Mucosa of rectum (tissue), 2 donors: ENCODE measurements around the gene ZC3H18.

ENCODE experiments used
- H3K27ac ChIP-seq, 2 donors: one replicate each; pipeline ENCODE4 v1.7.0; 2013; ENCODE audit warnings: inconsistent platforms in 2 of 2, low read depth in 2 of 2, low read length in 2 of 2
- H3K27me3 ChIP-seq, 2 donors: one replicate each; pipeline ENCODE4 v1.7.0; 2013; ENCODE audit warnings: low read length in 2 of 2; ENCODE audit not compliant: control insufficient read depth in 2 of 2, insufficient read depth in 2 of 2
- H3K36me3 ChIP-seq, 2 donors: one replicate each; pipeline ENCODE4 v1.7.0; 2013; ENCODE audit warnings: low read length in 2 of 2; ENCODE audit not compliant: control insufficient read depth in 2 of 2, insufficient read depth in 2 of 2
- H3K4me1 ChIP-seq, 2 donors: one replicate each; pipeline ENCODE4 v1.7.0; 2013; ENCODE audit warnings: low read length in 2 of 2, mild to moderate bottlenecking in 1 of 2; ENCODE audit not compliant: control insufficient read depth in 2 of 2, insufficient read depth in 2 of 2
- H3K4me3 ChIP-seq, 2 donors: one replicate each; pipeline ENCODE4 v1.7.0; 2013; ENCODE audit warnings: low read length in 2 of 2
- H3K9ac ChIP-seq, 2 donors: one replicate each; pipeline ENCODE4 v1.7.0; 2013; ENCODE audit warnings: low read length in 2 of 2, low read depth in 1 of 2, mild to moderate bottlenecking in 1 of 2
- H3K9me3 ChIP-seq, 2 donors: one replicate each; pipeline ENCODE4 v1.7.0; 2013; ENCODE audit warnings: low read length in 2 of 2; ENCODE audit not compliant: control insufficient read depth in 2 of 2
- donor health status: healthy.
- donor health status: Normal muscosa, but diverticular disease.

The ZC3H18 gene

GRCh38 chr16:88527186-88527936 is 42.8 kb upstream of the ZC3H18 start:
- Histone ChIP-seq H3K36me3 (no peaks in the 10 kb centered on the region), H3K27ac (no peak overlapping the region), H3K4me1 (peaks cover 6 to 9% of the 10 kb centered on the region in 2 donors), H3K9me3 (no peaks in the 10 kb centered on the region), H3K9ac (no peak overlapping the region), H3K4me3 (no peak overlapping the region), H3K27me3 (no peaks in the 10 kb centered on the region)

GRCh38 chr16:88527937-88528743 is 42.1 kb upstream of the ZC3H18 start:
- no peak overlapping the region for H3K4me3 ChIP-seq
- H3K27me3 ChIP-seq = no peaks in the 10 kb centered on the region
- H3K9me3 ChIP-seq = no peaks in the 10 kb centered on the region
- no peaks in the 10 kb centered on the region for H3K36me3 ChIP-seq
- no peak overlapping the region for H3K27ac ChIP-seq
- H3K4me1 ChIP-seq = peaks cover 6 to 9% of the 10 kb centered on the region in 2 donors
- H3K9ac ChIP-seq = no peak overlapping the region

- Histone ChIP-seq H3K9me3 (no peaks in the 10 kb centered on the region), H3K27me3 (no peaks in the 10 kb centered on the region), H3K27ac (no peak overlapping the region), H3K4me1 (peaks cover 6 to 9% of the 10 kb centered on the region in 2 donors), H3K9ac (no peak overlapping the region), H3K36me3 (no peaks in the 10 kb centered on the region), H3K4me3 (no peak overlapping the region)
These were observed 41.3 kb upstream of the ZC3H18 start for GRCh38 chr16:88528902-88529318.

- Histone ChIP-seq H3K4me1 (peaks cover 6 to 9% of the 10 kb centered on the region in 2 donors), H3K36me3 (no peaks in the 10 kb centered on the region), H3K27ac (no peak overlapping the region)
These were observed 40.6 kb upstream of the ZC3H18 start for GRCh38 chr16:88529596-88529995.

GRCh38 chr16:88530051-88530857 is 39.9 kb upstream of the ZC3H18 start:
- H3K27ac ChIP-seq = no peak overlapping the region
- no peak overlapping the region for H3K9ac ChIP-seq
- H3K4me3 ChIP-seq = no peak overlapping the region
- H3K27me3 ChIP-seq = no peaks in the 10 kb centered on the region
- H3K36me3 ChIP-seq = no peaks in the 10 kb centered on the region
- peaks cover 8 to 14% of the 10 kb centered on the region in 2 donors for H3K4me1 ChIP-seq
- no peaks in the 10 kb centered on the region for H3K9me3 ChIP-seq

More at GRCh38 chr16:88529596-88529995, 40.6 kb upstream of the ZC3H18 start:
- Histone ChIP-seq H3K9ac (no peak overlapping the region), H3K9me3 (no peaks in the 10 kb centered on the region), H3K27me3 (no peaks in the 10 kb centered on the region), H3K4me3 (no peak overlapping the region)

GRCh38 chr16:88530858-88531203 is 39.4 kb upstream of the ZC3H18 start:
- H3K4me1 ChIP-seq = peaks cover 7 to 10% of the 10 kb centered on the region in 2 donors
- H3K4me3 ChIP-seq = no peak overlapping the region
- no peaks in the 10 kb centered on the region for H3K36me3 ChIP-seq
- H3K27ac ChIP-seq = no peak overlapping the region
- no peaks in the 10 kb centered on the region for H3K9me3 ChIP-seq
- no peak overlapping the region for H3K9ac ChIP-seq
- no peaks in the 10 kb centered on the region for H3K27me3 ChIP-seq

- Histone ChIP-seq H3K27me3 (no peaks in the 10 kb centered on the region), H3K9ac (no peak overlapping the region), H3K36me3 (no peaks in the 10 kb centered on the region), H3K9me3 (no peaks in the 10 kb centered on the region), H3K4me3 (no peak overlapping the region), H3K4me1 (peaks cover 7 to 10% of the 10 kb centered on the region in 2 donors), H3K27ac (no peak overlapping the region)
These were observed 38.9 kb upstream of the ZC3H18 start for GRCh38 chr16:88531346-88531745.

GRCh38 chr16:88531931-88532433 is 38.2 kb upstream of the ZC3H18 start:
- Histone ChIP-seq H3K36me3 (no peaks in the 10 kb centered on the region), H3K9me3 (no peaks in the 10 kb centered on the region), H3K27me3 (no peaks in the 10 kb centered on the region), H3K4me3 (no peak overlapping the region), H3K4me1 (peaks cover 7 to 9% of the 10 kb centered on the region in 2 donors), H3K27ac (no peak overlapping the region), H3K9ac (no peak overlapping the region)

GRCh38 chr16:88532434-88533241 is 37.6 kb upstream of the ZC3H18 start:
- H3K9ac ChIP-seq = peak overlapping the region in 1 of 2 donors; percentile 16
- no peak overlapping the region for H3K27ac ChIP-seq
- no peaks in the 10 kb centered on the region for H3K9me3 ChIP-seq
- H3K36me3 ChIP-seq = no peaks in the 10 kb centered on the region
- no peak overlapping the region for H3K4me3 ChIP-seq
- no peaks in the 10 kb centered on the region for H3K27me3 ChIP-seq
- peaks cover 5 to 7% of the 10 kb centered on the region in 2 donors for H3K4me1 ChIP-seq
